ENCODE results near the gene CA11. TPM values are rescaled to one million over a fixed set of nuclear protein-coding genes. Genes with fewer than 3 reads are reported as not detected.
"Not testable (repeated sequence)": the region's sequence is repeated elsewhere in the genome, so short reads cannot be mapped to it uniquely, and the experiment has no call there.

Gene CA11
- total RNA-seq, 1 donor from 2014 or later = not detected

DNA sequence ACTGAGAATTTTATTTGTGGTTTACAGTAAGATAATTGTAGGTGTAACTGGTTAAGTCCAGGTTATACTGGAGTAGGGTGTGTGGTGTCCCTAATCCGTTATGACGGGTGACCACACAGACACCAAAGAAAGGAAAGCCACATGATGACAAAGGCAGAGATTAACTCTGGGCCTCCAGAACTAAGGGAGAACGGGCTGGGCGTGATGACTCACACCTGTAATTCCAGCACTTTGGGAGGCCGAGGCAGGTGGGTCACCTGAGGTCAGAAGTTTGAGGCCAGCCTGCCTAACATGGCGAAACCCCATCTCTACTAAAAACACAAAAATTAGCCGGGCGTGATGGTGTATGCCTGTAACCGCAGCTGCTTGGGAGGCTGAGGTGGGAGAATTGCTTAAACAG is 39.6 kb upstream of the CA11 start:
- TF ChIP-seq, protein P1, sequence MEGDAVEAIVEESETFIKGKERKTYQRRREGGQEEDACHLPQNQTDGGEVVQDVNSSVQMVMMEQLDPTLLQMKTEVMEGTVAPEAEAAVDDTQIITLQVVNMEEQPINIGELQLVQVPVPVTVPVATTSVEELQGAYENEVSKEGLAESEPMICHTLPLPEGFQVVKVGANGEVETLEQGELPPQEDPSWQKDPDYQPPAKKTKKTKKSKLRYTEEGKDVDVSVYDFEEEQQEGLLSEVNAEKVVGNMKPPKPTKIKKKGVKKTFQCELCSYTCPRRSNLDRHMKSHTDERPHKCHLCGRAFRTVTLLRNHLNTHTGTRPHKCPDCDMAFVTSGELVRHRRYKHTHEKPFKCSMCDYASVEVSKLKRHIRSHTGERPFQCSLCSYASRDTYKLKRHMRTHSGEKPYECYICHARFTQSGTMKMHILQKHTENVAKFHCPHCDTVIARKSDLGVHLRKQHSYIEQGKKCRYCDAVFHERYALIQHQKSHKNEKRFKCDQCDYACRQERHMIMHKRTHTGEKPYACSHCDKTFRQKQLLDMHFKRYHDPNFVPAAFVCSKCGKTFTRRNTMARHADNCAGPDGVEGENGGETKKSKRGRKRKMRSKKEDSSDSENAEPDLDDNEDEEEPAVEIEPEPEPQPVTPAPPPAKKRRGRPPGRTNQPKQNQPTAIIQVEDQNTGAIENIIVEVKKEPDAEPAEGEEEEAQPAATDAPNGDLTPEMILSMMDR (IDR thresholded peaks at IDR 0.05) = no peak
- no peak overlapping the region for H3K4me3 ChIP-seq
- no peaks in the 10 kb centered on the region for H3K4me1 ChIP-seq
- intact Hi-C loops (cut with DNase I) = no loop called here
- no peaks in the 10 kb centered on the region for H3K9me3 ChIP-seq
- no peak overlapping the region for H3K27ac ChIP-seq
- no peak for DNase-seq (ENCODE audit: low spot score in 2 of 2)
- no peaks in the 10 kb centered on the region for H3K27me3 ChIP-seq
- no peaks in the 10 kb centered on the region for H3K36me3 ChIP-seq

DNA sequence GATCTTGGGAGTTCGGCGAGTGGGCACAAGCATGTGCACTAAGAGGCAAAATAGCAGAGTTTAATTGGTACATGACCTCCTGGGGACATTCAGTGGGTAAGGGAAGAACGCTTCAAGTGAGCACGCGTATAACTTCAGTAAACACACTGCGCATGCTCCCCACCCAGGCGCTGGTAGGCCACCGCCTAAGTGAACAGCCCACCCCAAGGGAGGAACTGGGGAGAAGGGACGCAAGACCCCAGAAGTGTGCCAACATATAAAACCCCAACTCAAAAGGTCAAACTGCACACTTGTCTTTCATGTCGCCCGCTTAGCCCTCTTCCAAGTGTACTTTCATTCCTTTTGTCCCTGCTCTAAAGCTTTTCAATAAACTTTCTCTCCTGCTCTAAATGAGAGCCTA is 37.4 kb upstream of the CA11 start:
- intact Hi-C loops (cut with DNase I) = no loop called here
- TF ChIP-seq, protein P1 (IDR thresholded peaks at IDR 0.05) = no peak
- Histone ChIP-seq H3K9me3 (no peaks in the 10 kb centered on the region), H3K4me1 (no peaks in the 10 kb centered on the region), H3K27ac (no peak overlapping the region), H3K36me3 (no peaks in the 10 kb centered on the region), H3K27me3 (no peaks in the 10 kb centered on the region), H3K4me3 (no peak overlapping the region)
- DNase-seq (ENCODE audit: low spot score in 2 of 2) = no peak

DNA sequence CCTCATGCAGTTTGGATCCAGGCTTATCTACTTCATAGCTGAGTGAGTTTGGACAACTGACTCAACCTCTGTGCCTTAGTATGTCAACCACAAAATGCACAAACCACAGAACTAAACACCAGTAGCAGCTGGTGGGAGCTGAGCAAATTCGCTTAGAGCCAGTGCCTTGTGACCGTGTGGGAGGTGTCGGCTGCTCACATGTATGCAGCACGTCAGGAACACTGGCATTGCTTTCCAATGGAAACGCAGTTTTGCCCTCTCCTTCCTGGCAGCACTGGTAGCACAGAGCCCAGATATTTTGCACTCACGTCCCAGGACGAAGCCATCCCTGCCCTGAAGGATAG is 35.1 kb upstream of the CA11 start:
- no peak for DNase-seq (ENCODE audit: low spot score in 2 of 2)
- no peaks in the 10 kb centered on the region for H3K27me3 ChIP-seq
- H3K27ac ChIP-seq = no peak overlapping the region
- H3K4me3 ChIP-seq = no peak overlapping the region
- intact Hi-C loops (cut with DNase I) = no loop called here
- TF ChIP-seq, protein P1 (IDR thresholded peaks at IDR 0.05) = no peak
- no peaks in the 10 kb centered on the region for H3K9me3 ChIP-seq
- no peaks in the 10 kb centered on the region for H3K36me3 ChIP-seq
- H3K4me1 ChIP-seq = no peaks in the 10 kb centered on the region

DNA sequence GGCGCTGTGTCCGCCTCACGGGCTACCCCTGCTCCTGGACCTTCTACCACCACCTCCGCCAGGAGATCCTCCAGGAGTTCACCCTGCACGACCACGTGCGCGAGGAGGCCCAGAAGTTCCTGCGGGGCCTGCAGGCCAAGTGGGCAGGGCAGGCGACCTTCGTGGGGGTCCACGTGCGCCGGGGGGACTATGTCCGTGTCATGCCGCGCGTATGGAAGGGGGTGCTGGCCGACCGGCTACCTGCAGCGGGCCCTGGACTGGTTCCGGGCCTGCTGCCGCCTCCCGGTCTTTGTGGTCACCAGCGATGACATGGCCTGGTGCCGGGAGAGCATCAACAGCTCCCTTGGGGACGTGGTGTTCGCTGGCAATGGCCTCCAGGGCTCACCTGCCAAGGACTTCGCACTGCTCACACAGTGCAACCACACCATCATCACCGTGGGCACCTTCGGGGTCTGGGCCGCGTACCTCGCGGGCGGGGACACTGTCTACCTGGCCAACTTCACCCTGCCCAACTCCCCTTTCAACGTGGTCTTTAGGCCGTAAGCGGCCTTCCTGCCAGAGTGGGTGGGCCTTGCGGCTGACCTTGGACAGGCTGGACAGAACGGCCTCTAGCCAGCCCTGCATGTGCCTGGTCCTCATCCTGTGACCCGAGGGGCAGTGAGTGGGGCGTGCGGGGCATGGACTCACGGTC is 34.6 kb upstream of the CA11 start:
- H3K27me3 ChIP-seq = no peaks in the 10 kb centered on the region
- DNase-seq (ENCODE audit: low spot score in 2 of 2) = no peak
- H3K27ac ChIP-seq = no peak overlapping the region
- H3K36me3 ChIP-seq = no peaks in the 10 kb centered on the region
- intact Hi-C loops (cut with DNase I) = no loop called here
- TF ChIP-seq, protein P1 (IDR thresholded peaks at IDR 0.05) = no peak
- no peaks in the 10 kb centered on the region for H3K9me3 ChIP-seq
- no peak overlapping the region for H3K4me3 ChIP-seq
- peaks cover 0 to under 1% of the 10 kb centered on the region in 2 donors for H3K4me1 ChIP-seq

DNA sequence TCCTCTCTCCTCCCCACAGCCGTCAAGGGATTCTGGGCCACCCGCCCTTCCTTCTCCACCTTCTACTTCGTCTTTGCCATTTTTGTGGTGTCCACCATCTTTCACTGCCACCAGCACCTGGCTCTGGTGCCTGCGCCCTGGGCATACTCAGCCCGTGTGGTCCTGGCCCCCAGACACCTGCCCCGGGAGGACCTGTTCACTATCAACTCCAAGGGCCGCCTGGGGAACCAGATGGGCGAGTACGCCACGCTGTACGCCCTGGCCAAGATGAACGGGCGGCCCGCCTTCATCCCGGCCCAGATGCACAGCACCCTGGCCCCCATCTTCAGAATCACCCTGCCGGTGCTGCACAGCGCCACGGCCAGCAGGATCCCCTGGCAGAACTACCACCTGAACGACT is 34.0 kb upstream of the CA11 start:
- H3K36me3 ChIP-seq; H3K4me1 ChIP-seq; H3K27me3 ChIP-seq; H3K27ac ChIP-seq; intact Hi-C loops (cut with DNase I); H3K4me3 ChIP-seq; H3K9me3 ChIP-seq; DNase-seq (ENCODE audit: low spot score in 2 of 2): not testable (repeated sequence)

DNA sequence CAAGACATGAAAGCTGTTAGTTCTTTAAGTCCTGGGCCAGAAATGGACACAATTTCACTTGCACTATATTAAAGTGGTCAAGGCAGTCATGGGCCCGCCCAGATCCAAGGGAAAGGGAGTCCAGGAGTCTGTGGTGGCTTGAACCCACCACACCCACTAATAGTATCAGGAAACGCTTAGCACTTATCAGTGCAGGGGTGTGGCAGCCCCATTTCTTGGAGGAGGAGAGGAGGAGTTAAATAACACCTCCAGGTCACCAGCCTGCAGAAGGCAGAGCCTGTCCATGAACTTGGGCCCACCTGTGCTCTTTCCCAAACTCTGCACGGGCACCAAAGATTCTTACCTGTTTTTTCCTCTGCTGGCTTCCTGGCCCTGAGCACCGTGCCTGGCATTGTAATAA is 32.2 kb upstream of the CA11 start:
- Histone ChIP-seq H3K27ac (no peak overlapping the region), H3K36me3 (no peaks in the 10 kb centered on the region)

More for the DNA sequence above, 32.2 kb upstream of the CA11 start:
- no peaks in the 10 kb centered on the region for H3K27me3 ChIP-seq
- intact Hi-C loops (cut with DNase I) = no loop called here
- H3K9me3 ChIP-seq = no peaks in the 10 kb centered on the region
- H3K4me3 ChIP-seq = no peak overlapping the region
- peaks cover 0 to 2% of the 10 kb centered on the region in 2 donors for H3K4me1 ChIP-seq
- TF ChIP-seq, protein P1 (IDR thresholded peaks at IDR 0.05) = no peak
- DNase-seq (ENCODE audit: low spot score in 2 of 2) = no peak
